HG03342 (cell line): Measurements from ENCODE around the gene PITPNM1.

Source experiments
- ATAC-seq: cut with Tn5 transposase; IDR thresholded peaks from one replicate; pipeline ENCODE4 v1.9.1; 2021; ENCODE audit warnings: mild to moderate bottlenecking, moderate library complexity; ENCODE audit not compliant: unreplicated experiment

Gene PITPNM1

GRCh38 chr11:67448220-67448609 lies 56.9 kb downstream of the PITPNM1 start:
- no peak for ATAC-seq

GRCh38 chr11:67445515-67445914 lies 59.6 kb downstream of the PITPNM1 start:
- ATAC-seq = no peak

GRCh38 chr11:67442504-67443404 lies 62.4 kb downstream of the PITPNM1 start:
- ATAC-seq = no peak
